AG04450 (cell line): Measurements from ENCODE around the gene MRPS12. TPM values are rescaled to one million over a fixed set of nuclear protein-coding genes. Genes with fewer than 3 reads are reported as not detected.
A peak's percentile ranks its signal among the peaks of the same experiment; 100 is the strongest.

Experiments used
- CTCF ChIA-PET: fragments of 300-600, 350-600 bp; formaldehyde crosslinking; extraction: SDS; loops from one replicate; lab custom pipeline; 2022; ENCODE audit warnings: antibody characterized with exemption, inconsistent platforms; lab: Charles Lee
- POLR2A ChIA-PET: fragments of 350-600 bp; formaldehyde crosslinking; extraction: SDS; loops from one replicate; lab custom pipeline; 2021; ENCODE audit warnings: antibody characterized with exemption, inconsistent platforms; lab: Yijun Ruan, JAX
- DNase-seq: peaks from one replicate; pipeline ENCODE4 v3.0.0-alpha.2; 2011; ENCODE audit warnings: low read depth, low spot score
- H3K27ac ChIP-seq: one replicate; pipeline ENCODE4 v1.5.1; 2012; ENCODE audit warnings: low read depth, low read length, control low read depth
- H3K27me3 ChIP-seq: one replicate; pipeline ENCODE4 v1.6.0; 2012; ENCODE audit warnings: low read length; ENCODE audit not compliant: control insufficient read depth, insufficient read depth
- H3K4me3 ChIP-seq: 2 replicates; pipeline ENCODE4 v1.5.1; 2011; ENCODE audit warnings: mild to moderate bottlenecking, low read depth, low read length, control low read depth
- H3K9me3 ChIP-seq: 2 replicates; pipeline ENCODE4 v1.5.1; 2012; ENCODE audit warnings: low read length; ENCODE audit not compliant: control insufficient read depth, insufficient read depth
- CTCF ChIP-seq: IDR thresholded peaks from 2 replicates; pipeline ENCODE4 v1.5.1; 2011; ENCODE audit warnings: low read depth, low read length, control low read depth, inconsistent platforms
- polyA plus RNA-seq: library from polyadenylated mRNA; depleted of rRNA; stranded (reverse); fragments of >200 nt; gene quantifications from 2 replicates; pipeline ENCODE4 v1.2.3, GENCODE V29; 2011

The MRPS12 gene
- polyA plus RNA-seq, 1 experiment = 19.7 TPM

- no peak overlapping the region for H3K27ac ChIP-seq
- DNase-seq = no peak
- no peak overlapping the region for H3K4me3 ChIP-seq
- no peaks in the 10 kb centered on the region; the same call in 1 of the 2 replicates for H3K9me3 ChIP-seq
- TF ChIP-seq CTCF = no peak
- CTCF ChIA-PET = interaction anchor here (0.7 to 2.2 kb wide), 2 partner anchors 8 to 11 kb away, joined by 3 to 8 read pairs; no protein-coding TSS in a partner anchor
- POLR2A ChIA-PET = interaction anchor here (0.7 kb wide), 1 partner anchor 13 kb away, joined by 4 read pairs; no protein-coding TSS in a partner anchor
- H3K27me3 ChIP-seq = no peaks in the 10 kb centered on the region
These were observed 40.2 kb downstream of the MRPS12 start for GRCh38 chr19:38970664-38971532.

DNA sequence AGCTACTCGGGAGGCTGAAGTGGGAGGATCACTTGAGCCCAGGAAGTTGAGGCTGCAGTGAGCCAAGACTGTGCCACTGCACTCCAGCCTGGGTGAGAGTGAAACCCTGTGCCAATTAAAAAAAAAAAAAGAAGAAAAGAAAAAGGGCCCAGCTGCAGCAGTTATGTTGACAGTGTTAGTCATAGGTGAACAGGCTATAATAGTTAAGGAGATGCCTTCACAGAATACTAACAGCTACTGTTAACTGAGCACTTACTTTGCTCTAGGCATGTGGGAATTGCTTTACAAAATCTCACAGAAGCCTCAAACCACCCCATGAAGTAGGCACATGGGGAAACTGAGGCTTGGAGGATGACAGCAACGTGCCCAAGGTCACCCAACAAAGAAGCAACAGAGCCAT is 40.9 kb downstream of the MRPS12 start:
- H3K4me3 ChIP-seq = no peak overlapping the region
- H3K27ac ChIP-seq = no peak overlapping the region
- TF ChIP-seq CTCF = no peak
- H3K9me3 ChIP-seq = no peaks in the 10 kb centered on the region; the same call in 1 of the 2 replicates
- DNase-seq = no peak
- H3K27me3 ChIP-seq = no peaks in the 10 kb centered on the region
- ChIA-PET CTCF (interaction anchor here (2.2 kb wide), 1 partner anchor 9 kb away, joined by 8 read pairs; no protein-coding TSS in a partner anchor), POLR2A (no interaction called here)

DNA sequence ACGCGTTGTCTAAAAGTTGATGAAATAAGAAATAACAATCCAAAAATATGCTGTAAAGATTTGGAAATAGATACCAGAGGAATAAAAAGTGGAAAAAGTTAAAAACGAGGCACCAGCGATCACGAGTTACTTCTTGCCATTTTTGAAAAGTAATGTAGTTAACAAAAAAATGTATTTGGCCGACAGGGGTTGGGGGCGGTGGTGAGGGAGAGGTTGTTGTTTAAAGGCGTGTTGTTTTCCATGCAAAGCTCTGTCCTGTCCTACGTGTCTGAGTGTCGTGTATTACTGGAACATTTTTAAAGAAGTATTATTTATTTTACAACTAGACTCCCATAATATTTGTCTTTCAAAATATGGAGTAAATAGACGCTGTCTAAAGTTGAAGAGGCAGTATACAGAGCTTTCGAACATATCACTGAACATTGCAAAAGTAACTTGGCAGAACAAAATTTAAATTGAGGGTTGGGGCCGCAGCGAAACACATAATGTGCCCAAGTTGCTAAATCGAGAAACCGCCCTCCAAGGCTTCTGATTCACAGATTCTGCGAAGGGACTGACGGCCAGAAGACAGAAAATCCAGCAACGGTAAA is 44.0 kb downstream of the MRPS12 start:
- H3K4me3 ChIP-seq = peak overlapping the region; percentile 74
- no peak for TF ChIP-seq CTCF
- no peaks in the 10 kb centered on the region; the same call in 1 of the 2 replicates for H3K9me3 ChIP-seq
- no peak for DNase-seq
- H3K27me3 ChIP-seq = no peaks in the 10 kb centered on the region
- POLR2A ChIA-PET = no interaction called here
- H3K27ac ChIP-seq = peak overlapping the region; percentile 84
- CTCF ChIA-PET = interaction anchor here (0.6 to 2.9 kb wide), 5 partner anchors 12 to 572 kb away, joined by 3 to 17 read pairs (median 4); partner anchors contain the start of genes FAM98C, MRPS12 and SARS2

- no peak for TF ChIP-seq CTCF
- H3K27ac ChIP-seq = peak within 1 kb of the TSS; percentile 84
- peaks cover under 1% of the 10 kb centered on the region for H3K9me3 ChIP-seq
- no peaks in the 10 kb centered on the region for H3K27me3 ChIP-seq
- ChIA-PET POLR2A (interaction anchor here (0.6 to 0.8 kb wide), 2 partner anchors 103 to 602 kb away, joined by 4 to 5 read pairs; no protein-coding TSS in a partner anchor), CTCF (interaction anchor here (0.6 to 2.9 kb wide), 7 partner anchors 13 to 573 kb away, joined by 3 to 17 read pairs (median 9); partner anchors contain the start of genes FAM98C, MRPS12 and SARS2)
- no peak for DNase-seq
- H3K4me3 ChIP-seq = peak within 1 kb of the TSS; percentile 74
These were observed 44.6 kb downstream of the MRPS12 start, which contains the start of gene FBXO17 for GRCh38 chr19:38975214-38975860. Gene FBXO17, minus strand, starts transcription at chr19:38975742. Its CDS starts 25,423 bp downstream, at chr19:38950319.
